Liver (tissue), 9 donors: ENCODE data around the gene SEMA4C. TPM values are rescaled to one million over a fixed set of nuclear protein-coding genes. Genes with fewer than 3 reads are reported as not detected.

ENCODE experiments used
- DNase-seq: peaks from one replicate; pipeline ENCODE4 v3.0.0-alpha.2; 2017; ENCODE audit warnings: low spot score
- H3K27ac ChIP-seq, 2 donors: one replicate each; pipeline ENCODE4 v1.7.0; 2013; ENCODE audit warnings: inconsistent platforms in 2 of 2, low read length in 2 of 2, control low read depth in 1 of 2, low read depth in 1 of 2, mild to moderate bottlenecking in 1 of 2
- H3K27me3 ChIP-seq, 4 donors: one replicate each; pipeline versions ENCODE4 v1.6.1 to v1.7.0; 2013; ENCODE audit warnings: low read length in 3 of 4, inconsistent platforms in 1 of 4, mild to moderate bottlenecking in 1 of 4, moderate library complexity in 1 of 4; ENCODE audit not compliant: control insufficient read depth in 4 of 4, insufficient read depth in 4 of 4
- H3K36me3 ChIP-seq, 4 donors: one replicate each; pipeline versions ENCODE4 v1.6.1 to v1.7.0; 2013; ENCODE audit warnings: low read length in 3 of 4, mild to moderate bottlenecking in 3 of 4, low read depth in 1 of 4, moderate library complexity in 1 of 4; ENCODE audit not compliant: control insufficient read depth in 4 of 4, insufficient read depth in 3 of 4
- H3K4me1 ChIP-seq, 4 donors: one replicate each; pipeline versions ENCODE4 v1.6.1 to v1.7.0; 2013; ENCODE audit warnings: low read length in 3 of 4, mild to moderate bottlenecking in 3 of 4, moderate library complexity in 1 of 4; ENCODE audit not compliant: control insufficient read depth in 4 of 4, insufficient read depth in 4 of 4
- H3K4me3 ChIP-seq, 3 donors: one replicate each; pipeline versions ENCODE4 v1.6.1 to v1.7.0; 2013; ENCODE audit warnings: low read length in 3 of 3, control low read depth in 1 of 3, low read depth in 1 of 3, mild to moderate bottlenecking in 1 of 3
- H3K9ac ChIP-seq, 2 donors: one replicate each; pipeline ENCODE4 v1.7.0; 2013; ENCODE audit warnings: low read length in 2 of 2, mild to moderate bottlenecking in 2 of 2, moderate library complexity in 2 of 2, control low read depth in 1 of 2, low read depth in 1 of 2
- H3K9me3 ChIP-seq, 4 donors: one replicate each; pipeline versions ENCODE4 v1.6.1 to v1.7.0; 2013; ENCODE audit warnings: low read length in 3 of 4; ENCODE audit not compliant: control insufficient read depth in 4 of 4
- EGR1 ChIP-seq, 2 donors: IDR thresholded peaks; 2 replicates each; pipeline ENCODE4 v1.6.1; 2016 to 2018; ENCODE audit warnings: antibody characterized with exemption in 2 of 2, low read depth in 2 of 2
- FOXA2 ChIP-seq: IDR thresholded peaks from 2 replicates; pipeline ENCODE4 v1.6.1; 2016; ENCODE audit warnings: antibody characterized with exemption
- GABPA ChIP-seq, 2 donors: IDR thresholded peaks in 1 of 2; conservative IDR thresholded peaks in 1 of 2; 2 replicates each; pipeline ENCODE4 v1.6.1; 2016; ENCODE audit warnings: antibody characterized with exemption in 2 of 2, mild to moderate bottlenecking in 1 of 2, moderate library complexity in 1 of 2
- HNF4A ChIP-seq, 2 donors: conservative IDR thresholded peaks; 2 replicates each; pipeline ENCODE4 v1.6.1; 2016; ENCODE audit warnings: antibody characterized with exemption in 2 of 2, mild to moderate bottlenecking in 2 of 2
- HNF4G ChIP-seq: IDR thresholded peaks from 2 replicates; pipeline ENCODE4 v1.6.1; 2016; ENCODE audit warnings: antibody characterized with exemption
- JUND ChIP-seq, 2 donors: IDR thresholded peaks; 2 replicates each; pipeline ENCODE4 v1.6.1; 2016; ENCODE audit warnings: antibody characterized with exemption in 2 of 2
- RAD21 ChIP-seq, 2 donors: IDR thresholded peaks; 2 replicates each; pipeline ENCODE4 v1.6.1; 2016; ENCODE audit warnings: antibody characterized with exemption in 2 of 2, mild to moderate bottlenecking in 2 of 2
- RXRA ChIP-seq, 2 donors: IDR thresholded peaks; 2 replicates each; pipeline ENCODE4 v1.6.1; 2017 to 2018; ENCODE audit warnings: antibody characterized with exemption in 2 of 2, mild to moderate bottlenecking in 1 of 2
- WGBS: extraction: QIAGEN DNeasy Blood & Tissue Kit; methylation state at CpG from one replicate; pipeline ENCODE4 v1.1.7; 2013; 5-methylcytosine and 5-hydroxymethylcytosine counted together
- polyA plus RNA-seq, 2 donors: library from polyadenylated mRNA; stranded (reverse) in 1 of 2; unstranded in 1 of 2; fragments of 200-250 nt in 1 of 2; fragments of >200 nt in 1 of 2; fragmentation: Nextera tagmentation in 1 of 2; extraction: Ambion mirVana in 1 of 2; gene quantifications; one replicate each; pipeline versions ENCODE4 v1.2.1 to v1.2.3, GENCODE V29; 2013 to 2015
- total RNA-seq, 2 donors: library from RNA; depleted of rRNA; stranded (reverse); fragments of >200 nt; gene quantifications; one replicate each; pipeline ENCODE4 v1.2.3, GENCODE V29; 2014
- TF ChIP-seq, protein P1 (sequence below): IDR thresholded peaks from 2 replicates; pipeline ENCODE4 v1.6.1; 2016; ENCODE audit warnings: antibody characterized with exemption
- TF ChIP-seq, protein P2 (sequence below): fragments of 150-350 bp; IDR thresholded peaks from 2 replicates; pipeline ENCODE4 v1.5.1; 2017; ENCODE audit warnings: improper control_type of control experiment, low read depth, low read length; ENCODE audit not compliant: missing input control
- TF ChIP-seq, protein P3 (sequence below): IDR thresholded peaks from 2 replicates; pipeline ENCODE4 v1.6.1; 2016; ENCODE audit warnings: antibody characterized with exemption
- TF ChIP-seq, protein P4 (sequence below): IDR thresholded peaks from 2 replicates; pipeline ENCODE4 v1.6.1; 2016; ENCODE audit warnings: antibody characterized with exemption, mild to moderate bottlenecking
- donor health status: healthy.
- donor health status: healthy.
- donor health status: healthy.
- donor health status: healthy.
- donor health status: healthy.

SEMA4C gene
- total and polyA plus RNA-seq, 4 donors, result 3.7 to 23.2 (median 13.2) TPM

DNA sequence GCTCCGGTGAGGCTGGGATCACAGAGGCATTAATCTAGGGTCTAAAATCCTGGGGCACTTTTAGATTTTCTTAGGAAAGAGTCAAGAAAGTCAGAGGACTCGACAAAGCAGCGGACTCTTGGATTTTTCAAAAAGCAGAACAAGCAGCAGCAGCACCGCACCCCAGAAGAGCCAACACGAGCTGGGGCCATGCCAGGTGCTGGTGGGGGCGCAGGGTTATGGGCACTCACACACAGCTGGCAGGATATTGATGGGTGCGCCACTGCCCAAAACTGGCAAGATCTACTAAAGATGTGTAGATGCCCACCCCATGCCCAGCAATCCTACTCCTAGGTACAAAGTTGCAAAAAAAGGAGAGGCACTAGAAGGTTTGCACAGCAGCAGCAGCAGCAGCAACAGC is 33.9 kb upstream of the SEMA4C start:
- TF ChIP-seq, protein P1, sequence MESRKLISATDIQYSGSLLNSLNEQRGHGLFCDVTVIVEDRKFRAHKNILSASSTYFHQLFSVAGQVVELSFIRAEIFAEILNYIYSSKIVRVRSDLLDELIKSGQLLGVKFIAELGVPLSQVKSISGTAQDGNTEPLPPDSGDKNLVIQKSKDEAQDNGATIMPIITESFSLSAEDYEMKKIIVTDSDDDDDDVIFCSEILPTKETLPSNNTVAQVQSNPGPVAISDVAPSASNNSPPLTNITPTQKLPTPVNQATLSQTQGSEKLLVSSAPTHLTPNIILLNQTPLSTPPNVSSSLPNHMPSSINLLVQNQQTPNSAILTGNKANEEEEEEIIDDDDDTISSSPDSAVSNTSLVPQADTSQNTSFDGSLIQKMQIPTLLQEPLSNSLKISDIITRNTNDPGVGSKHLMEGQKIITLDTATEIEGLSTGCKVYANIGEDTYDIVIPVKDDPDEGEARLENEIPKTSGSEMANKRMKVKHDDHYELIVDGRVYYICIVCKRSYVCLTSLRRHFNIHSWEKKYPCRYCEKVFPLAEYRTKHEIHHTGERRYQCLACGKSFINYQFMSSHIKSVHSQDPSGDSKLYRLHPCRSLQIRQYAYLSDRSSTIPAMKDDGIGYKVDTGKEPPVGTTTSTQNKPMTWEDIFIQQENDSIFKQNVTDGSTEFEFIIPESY, result no peak
- TF ChIP-seq EGR1 (IDR thresholded peaks at IDR 0.05; ENCODE audit: low read depth in 2 of 2), result no peak
- no peak for TF ChIP-seq HNF4G
- no peak for TF ChIP-seq HNF4A (conservative IDR thresholded peaks at IDR 0.05)
- no peak for TF ChIP-seq JUND (IDR thresholded peaks at IDR 0.05)
- no peak for TF ChIP-seq RXRA (IDR thresholded peaks at IDR 0.05)
- TF ChIP-seq, protein P2, sequence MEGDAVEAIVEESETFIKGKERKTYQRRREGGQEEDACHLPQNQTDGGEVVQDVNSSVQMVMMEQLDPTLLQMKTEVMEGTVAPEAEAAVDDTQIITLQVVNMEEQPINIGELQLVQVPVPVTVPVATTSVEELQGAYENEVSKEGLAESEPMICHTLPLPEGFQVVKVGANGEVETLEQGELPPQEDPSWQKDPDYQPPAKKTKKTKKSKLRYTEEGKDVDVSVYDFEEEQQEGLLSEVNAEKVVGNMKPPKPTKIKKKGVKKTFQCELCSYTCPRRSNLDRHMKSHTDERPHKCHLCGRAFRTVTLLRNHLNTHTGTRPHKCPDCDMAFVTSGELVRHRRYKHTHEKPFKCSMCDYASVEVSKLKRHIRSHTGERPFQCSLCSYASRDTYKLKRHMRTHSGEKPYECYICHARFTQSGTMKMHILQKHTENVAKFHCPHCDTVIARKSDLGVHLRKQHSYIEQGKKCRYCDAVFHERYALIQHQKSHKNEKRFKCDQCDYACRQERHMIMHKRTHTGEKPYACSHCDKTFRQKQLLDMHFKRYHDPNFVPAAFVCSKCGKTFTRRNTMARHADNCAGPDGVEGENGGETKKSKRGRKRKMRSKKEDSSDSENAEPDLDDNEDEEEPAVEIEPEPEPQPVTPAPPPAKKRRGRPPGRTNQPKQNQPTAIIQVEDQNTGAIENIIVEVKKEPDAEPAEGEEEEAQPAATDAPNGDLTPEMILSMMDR, result no peak
- TF ChIP-seq FOXA2, result no peak
- no peak for TF ChIP-seq RAD21 (IDR thresholded peaks at IDR 0.05)
- TF ChIP-seq, protein P3, sequence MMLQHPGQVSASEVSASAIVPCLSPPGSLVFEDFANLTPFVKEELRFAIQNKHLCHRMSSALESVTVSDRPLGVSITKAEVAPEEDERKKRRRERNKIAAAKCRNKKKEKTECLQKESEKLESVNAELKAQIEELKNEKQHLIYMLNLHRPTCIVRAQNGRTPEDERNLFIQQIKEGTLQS, result no peak
- TF ChIP-seq GABPA (IDR thresholded peaks at IDR 0.05 in 1 of 2, conservative IDR thresholded peaks at IDR 0.05 in 1 of 2), result no peak
- TF ChIP-seq, protein P4, sequence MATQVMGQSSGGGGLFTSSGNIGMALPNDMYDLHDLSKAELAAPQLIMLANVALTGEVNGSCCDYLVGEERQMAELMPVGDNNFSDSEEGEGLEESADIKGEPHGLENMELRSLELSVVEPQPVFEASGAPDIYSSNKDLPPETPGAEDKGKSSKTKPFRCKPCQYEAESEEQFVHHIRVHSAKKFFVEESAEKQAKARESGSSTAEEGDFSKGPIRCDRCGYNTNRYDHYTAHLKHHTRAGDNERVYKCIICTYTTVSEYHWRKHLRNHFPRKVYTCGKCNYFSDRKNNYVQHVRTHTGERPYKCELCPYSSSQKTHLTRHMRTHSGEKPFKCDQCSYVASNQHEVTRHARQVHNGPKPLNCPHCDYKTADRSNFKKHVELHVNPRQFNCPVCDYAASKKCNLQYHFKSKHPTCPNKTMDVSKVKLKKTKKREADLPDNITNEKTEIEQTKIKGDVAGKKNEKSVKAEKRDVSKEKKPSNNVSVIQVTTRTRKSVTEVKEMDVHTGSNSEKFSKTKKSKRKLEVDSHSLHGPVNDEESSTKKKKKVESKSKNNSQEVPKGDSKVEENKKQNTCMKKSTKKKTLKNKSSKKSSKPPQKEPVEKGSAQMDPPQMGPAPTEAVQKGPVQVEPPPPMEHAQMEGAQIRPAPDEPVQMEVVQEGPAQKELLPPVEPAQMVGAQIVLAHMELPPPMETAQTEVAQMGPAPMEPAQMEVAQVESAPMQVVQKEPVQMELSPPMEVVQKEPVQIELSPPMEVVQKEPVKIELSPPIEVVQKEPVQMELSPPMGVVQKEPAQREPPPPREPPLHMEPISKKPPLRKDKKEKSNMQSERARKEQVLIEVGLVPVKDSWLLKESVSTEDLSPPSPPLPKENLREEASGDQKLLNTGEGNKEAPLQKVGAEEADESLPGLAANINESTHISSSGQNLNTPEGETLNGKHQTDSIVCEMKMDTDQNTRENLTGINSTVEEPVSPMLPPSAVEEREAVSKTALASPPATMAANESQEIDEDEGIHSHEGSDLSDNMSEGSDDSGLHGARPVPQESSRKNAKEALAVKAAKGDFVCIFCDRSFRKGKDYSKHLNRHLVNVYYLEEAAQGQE, result no peak
- H3K4me1 ChIP-seq, result no peaks in the 10 kb centered on the region
- DNase-seq, result no peak
- H3K4me3 ChIP-seq, result no peak overlapping the region
- H3K9ac ChIP-seq, result no peak overlapping the region
- H3K36me3 ChIP-seq, result no peaks in the 10 kb centered on the region
- no peaks in the 10 kb centered on the region for H3K27me3 ChIP-seq
- no peak overlapping the region for H3K27ac ChIP-seq
- no peaks in the 10 kb centered on the region for H3K9me3 ChIP-seq
- 80% methylated on average over 7 of the region's 7 CpGs for WGBS

DNA sequence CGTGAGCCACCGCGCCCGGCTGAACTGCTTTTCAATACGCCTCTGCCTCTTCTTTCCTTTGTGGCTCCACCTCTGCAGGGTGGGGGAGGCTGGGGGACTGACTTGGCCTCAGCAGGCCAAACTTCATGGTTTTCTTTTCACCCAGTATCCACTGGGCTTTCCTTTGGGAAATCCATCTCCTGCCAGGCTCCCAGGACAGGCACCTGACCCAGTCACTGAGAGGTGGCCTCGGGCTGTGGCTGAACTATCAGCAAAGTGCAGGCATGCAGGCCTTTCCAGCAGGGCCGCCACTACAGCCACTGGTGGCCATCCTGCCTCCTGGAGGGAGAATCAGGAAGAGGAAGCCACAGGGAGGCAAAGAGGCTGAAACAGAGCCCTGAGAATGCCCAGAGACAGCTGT is 33.4 kb upstream of the SEMA4C start:
- Histone ChIP-seq H3K27me3 (no peaks in the 10 kb centered on the region), H3K9ac (no peak overlapping the region), H3K27ac (no peak overlapping the region), H3K36me3 (no peaks in the 10 kb centered on the region), H3K4me3 (no peak overlapping the region), H3K9me3 (no peaks in the 10 kb centered on the region), H3K4me1 (no peaks in the 10 kb centered on the region)
- TF ChIP-seq HNF4G, result no peak
- no peak for DNase-seq
- WGBS, result 86% methylated on average over 7 of the region's 7 CpGs
